WTC11 (cell line): ENCODE measurements around the gene SH2B3.

Experiments
- JUN ChIP-seq: sonication (generic); formaldehyde crosslinking; IDR thresholded peaks from 2 replicates; pipeline ENCODE4 v1.8.0; 2023; ENCODE audit warnings: mild to moderate bottlenecking, missing genetic modification reagents
- RELA ChIP-seq: sonication (generic); formaldehyde crosslinking; IDR thresholded peaks from 2 replicates; pipeline ENCODE4 v1.8.1; 2022; ENCODE audit warnings: missing genetic modification reagents, mild to moderate bottlenecking, borderline replicate concordance
- TF ChIP-seq, protein P1 (sequence below): fragments of 200-600 bp; IDR thresholded peaks from 2 replicates; pipeline ENCODE4 v1.8.0; 2022; ENCODE audit warnings: antibody characterized with exemption

DNA sequence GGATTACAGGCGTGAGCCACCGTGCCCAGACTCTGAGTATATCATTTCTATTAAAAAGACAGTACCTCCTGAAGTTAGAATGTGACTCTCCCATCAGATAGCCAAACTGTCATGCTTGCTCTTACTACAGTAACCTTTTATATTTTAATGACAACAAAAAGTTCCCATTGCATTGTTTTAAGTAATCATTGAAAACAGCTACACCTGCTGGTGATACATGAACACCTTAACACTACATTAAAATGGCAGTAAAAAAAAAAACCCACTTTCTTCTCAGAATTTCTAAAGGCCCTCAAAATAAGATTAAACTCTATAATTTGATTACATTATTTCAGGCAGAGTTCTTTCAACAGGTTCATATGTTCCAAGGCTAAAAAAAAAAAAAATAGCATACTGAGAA lies 76.7 kb downstream of the SH2B3 start:
- TF ChIP-seq RELA (CRISPR knock-in tag), result no peak
- no peak for TF ChIP-seq JUN (CRISPR knock-in tag)
- TF ChIP-seq, protein P1, sequence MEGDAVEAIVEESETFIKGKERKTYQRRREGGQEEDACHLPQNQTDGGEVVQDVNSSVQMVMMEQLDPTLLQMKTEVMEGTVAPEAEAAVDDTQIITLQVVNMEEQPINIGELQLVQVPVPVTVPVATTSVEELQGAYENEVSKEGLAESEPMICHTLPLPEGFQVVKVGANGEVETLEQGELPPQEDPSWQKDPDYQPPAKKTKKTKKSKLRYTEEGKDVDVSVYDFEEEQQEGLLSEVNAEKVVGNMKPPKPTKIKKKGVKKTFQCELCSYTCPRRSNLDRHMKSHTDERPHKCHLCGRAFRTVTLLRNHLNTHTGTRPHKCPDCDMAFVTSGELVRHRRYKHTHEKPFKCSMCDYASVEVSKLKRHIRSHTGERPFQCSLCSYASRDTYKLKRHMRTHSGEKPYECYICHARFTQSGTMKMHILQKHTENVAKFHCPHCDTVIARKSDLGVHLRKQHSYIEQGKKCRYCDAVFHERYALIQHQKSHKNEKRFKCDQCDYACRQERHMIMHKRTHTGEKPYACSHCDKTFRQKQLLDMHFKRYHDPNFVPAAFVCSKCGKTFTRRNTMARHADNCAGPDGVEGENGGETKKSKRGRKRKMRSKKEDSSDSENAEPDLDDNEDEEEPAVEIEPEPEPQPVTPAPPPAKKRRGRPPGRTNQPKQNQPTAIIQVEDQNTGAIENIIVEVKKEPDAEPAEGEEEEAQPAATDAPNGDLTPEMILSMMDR, result no peak
